Erythroblast (primary cell): Measurements from ENCODE around the gene GATAD2B.

Source experiments
- GATA1 ChIP-seq: IDR thresholded peaks from 2 replicates; pipeline ENCODE4 v1.6.1; 2011; ENCODE audit warnings: low read depth, mild to moderate bottlenecking, control low read depth, low read length, moderate library complexity
- POLR2A ChIP-seq: IDR thresholded peaks from 2 replicates; pipeline ENCODE4 v1.6.1; 2011; ENCODE audit warnings: mild to moderate bottlenecking, low read length

GRCh38 chr1:153776352-153776751 lies 146.4 kb downstream of the GATAD2B start:
- TF ChIP-seq POLR2A (no peak), GATA1 (no peak)
